Measurements from ENCODE around the gene PLVAP. TPM values are rescaled to one million over a fixed set of nuclear protein-coding genes. Genes with fewer than 3 reads are reported as not detected.

Gene PLVAP
- polyA plus RNA-seq, 1 donor (not counting 4 experiments of a cell fraction or from before 2014, with no cell fraction given): not detected

DNA sequence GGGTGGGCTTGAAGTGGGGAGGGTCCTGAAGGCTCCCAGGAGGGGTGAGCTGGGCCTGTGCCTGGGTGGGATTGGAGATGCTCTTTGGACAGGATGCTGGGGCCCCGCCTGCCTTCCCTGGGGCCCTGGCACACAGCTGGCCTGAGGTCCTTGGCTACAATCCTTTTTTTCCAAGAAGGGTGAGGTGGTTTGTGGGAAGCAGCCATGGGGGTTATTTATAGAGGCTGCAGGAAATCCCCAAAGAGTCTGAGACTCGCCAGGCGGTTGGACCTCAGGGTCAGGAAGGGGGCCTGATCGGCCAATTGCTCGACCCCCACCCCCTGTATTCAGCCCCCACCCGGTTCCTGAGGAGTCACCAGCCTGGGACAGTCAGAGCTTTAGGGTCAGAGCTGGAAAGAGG lies 29.8 kb downstream of the PLVAP start:
- H3K27ac ChIP-seq (ENCODE audit: control insufficient read depth, insufficient read depth, low read length): no peak overlapping the region
- H3K27me3 ChIP-seq (ENCODE audit: control insufficient read depth, extremely low read depth, insufficient read depth, low read length): no peaks in the 10 kb centered on the region
- no peaks in the 10 kb centered on the region for H3K79me2 ChIP-seq (ENCODE audit: control insufficient read depth, insufficient read depth, low read length)
- no peak overlapping the region for H2AFZ ChIP-seq (ENCODE audit: control insufficient read depth, low read length)
- H3K4me1 ChIP-seq (ENCODE audit: control insufficient read depth, extremely low read depth, insufficient read depth, low read length): peaks cover 6% of the 10 kb centered on the region
- no peaks in the 10 kb centered on the region for H3K9me1 ChIP-seq (ENCODE audit: control insufficient read depth, extremely low read depth, insufficient read depth, low read length)
- H4K20me1 ChIP-seq (ENCODE audit: control insufficient read depth, extremely low read depth, insufficient read depth, low read length): no peaks in the 10 kb centered on the region
- no peak overlapping the region for H3K4me3 ChIP-seq (ENCODE audit: control insufficient read depth in 2 of 3, extremely low read depth in 1 of 3, insufficient read depth in 2 of 3, low read depth in 1 of 3, low read length in 3 of 3)
- dilution Hi-C loops (cut with MboI; ENCODE audit: extremely low pct_ligation_motif_present, low sequenced_read_pairs): no loop called here
- DNase-seq (ENCODE audit: low read depth, low spot score): no peak
- no peak overlapping the region for H3K9ac ChIP-seq (ENCODE audit: control insufficient read depth, extremely low read depth, insufficient read depth, low read length)
- no peak overlapping the region for H3K4me2 ChIP-seq (ENCODE audit: control insufficient read depth, extremely low read depth, insufficient read depth, low read depth, low read length)
- no peak for FAIRE-seq
- TF ChIP-seq, protein P1, sequence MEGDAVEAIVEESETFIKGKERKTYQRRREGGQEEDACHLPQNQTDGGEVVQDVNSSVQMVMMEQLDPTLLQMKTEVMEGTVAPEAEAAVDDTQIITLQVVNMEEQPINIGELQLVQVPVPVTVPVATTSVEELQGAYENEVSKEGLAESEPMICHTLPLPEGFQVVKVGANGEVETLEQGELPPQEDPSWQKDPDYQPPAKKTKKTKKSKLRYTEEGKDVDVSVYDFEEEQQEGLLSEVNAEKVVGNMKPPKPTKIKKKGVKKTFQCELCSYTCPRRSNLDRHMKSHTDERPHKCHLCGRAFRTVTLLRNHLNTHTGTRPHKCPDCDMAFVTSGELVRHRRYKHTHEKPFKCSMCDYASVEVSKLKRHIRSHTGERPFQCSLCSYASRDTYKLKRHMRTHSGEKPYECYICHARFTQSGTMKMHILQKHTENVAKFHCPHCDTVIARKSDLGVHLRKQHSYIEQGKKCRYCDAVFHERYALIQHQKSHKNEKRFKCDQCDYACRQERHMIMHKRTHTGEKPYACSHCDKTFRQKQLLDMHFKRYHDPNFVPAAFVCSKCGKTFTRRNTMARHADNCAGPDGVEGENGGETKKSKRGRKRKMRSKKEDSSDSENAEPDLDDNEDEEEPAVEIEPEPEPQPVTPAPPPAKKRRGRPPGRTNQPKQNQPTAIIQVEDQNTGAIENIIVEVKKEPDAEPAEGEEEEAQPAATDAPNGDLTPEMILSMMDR (optimal IDR thresholded peaks at IDR 0.05 in 1 of 3, IDR thresholded peaks at IDR 0.05 in 1 of 3, conservative IDR thresholded peaks at IDR 0.05 in 1 of 3; ENCODE audit: extremely low read depth in 1 of 3, insufficient read depth in 2 of 3, low read length in 3 of 3): no peak
- TF ChIP-seq EZH2 (IDR thresholded peaks at IDR 0.05; ENCODE audit: low read length): no peak
- no peaks in the 10 kb centered on the region for H3K9me3 ChIP-seq (ENCODE audit: control insufficient read depth, low read depth, low read length)
- no peaks in the 10 kb centered on the region for H3K36me3 ChIP-seq (ENCODE audit: control insufficient read depth in 2 of 2, extremely low read depth in 1 of 2, insufficient read depth in 2 of 2, low read length in 2 of 2)

DNA sequence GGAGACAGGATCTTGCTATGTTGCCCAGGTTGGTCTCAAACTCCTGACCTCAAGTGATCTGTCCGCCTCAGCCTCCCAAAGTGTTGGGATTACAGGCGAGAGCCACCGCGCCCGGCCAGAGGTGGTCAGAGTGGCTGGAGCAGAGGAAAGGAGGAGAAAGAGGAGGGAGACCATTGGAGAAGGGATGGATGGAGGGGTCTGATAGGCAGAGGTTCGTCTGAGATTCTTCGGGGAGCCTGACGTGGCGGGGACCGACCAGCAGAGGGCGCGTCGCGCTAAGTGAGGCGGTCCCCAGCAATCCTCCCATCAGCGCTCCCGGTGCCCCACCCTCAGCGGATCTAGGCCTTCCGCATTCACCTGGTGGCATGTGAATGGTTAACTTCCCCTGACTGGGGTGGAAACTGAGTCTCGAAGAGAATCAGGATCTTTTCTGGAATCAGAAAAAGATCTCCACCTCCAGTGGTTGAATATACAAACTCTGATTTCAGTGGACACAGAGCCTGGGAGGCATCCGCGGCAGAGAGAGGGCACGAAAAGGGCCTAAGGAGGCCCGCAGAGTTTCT lies 31.0 kb downstream of the PLVAP start:
- Histone ChIP-seq H3K4me3 (ENCODE audit: control insufficient read depth in 2 of 3, extremely low read depth in 1 of 3, insufficient read depth in 2 of 3, low read depth in 1 of 3, low read length in 3 of 3) (no peak overlapping the region), H4K20me1 (ENCODE audit: control insufficient read depth, extremely low read depth, insufficient read depth, low read length) (no peaks in the 10 kb centered on the region), H3K4me2 (ENCODE audit: control insufficient read depth, extremely low read depth, insufficient read depth, low read depth, low read length) (no peak overlapping the region), H3K79me2 (ENCODE audit: control insufficient read depth, insufficient read depth, low read length) (no peaks in the 10 kb centered on the region), H3K9ac (ENCODE audit: control insufficient read depth, extremely low read depth, insufficient read depth, low read length) (no peak overlapping the region), H2AFZ (ENCODE audit: control insufficient read depth, low read length) (no peak overlapping the region), H3K9me3 (ENCODE audit: control insufficient read depth, low read depth, low read length) (no peaks in the 10 kb centered on the region), H3K36me3 (ENCODE audit: control insufficient read depth in 2 of 2, extremely low read depth in 1 of 2, insufficient read depth in 2 of 2, low read length in 2 of 2) (peaks cover 0 to 5% of the 10 kb centered on the region in 2 experiments), H3K9me1 (ENCODE audit: control insufficient read depth, extremely low read depth, insufficient read depth, low read length) (no peaks in the 10 kb centered on the region), H3K27me3 (ENCODE audit: control insufficient read depth, extremely low read depth, insufficient read depth, low read length) (no peaks in the 10 kb centered on the region), H3K4me1 (ENCODE audit: control insufficient read depth, extremely low read depth, insufficient read depth, low read length) (peaks cover 6% of the 10 kb centered on the region), H3K27ac (ENCODE audit: control insufficient read depth, insufficient read depth, low read length) (no peak overlapping the region)
- dilution Hi-C loops (cut with MboI; ENCODE audit: extremely low pct_ligation_motif_present, low sequenced_read_pairs): no loop called here
- FAIRE-seq (peak; percentile 89), DNase-seq (ENCODE audit: low read depth, low spot score) (no peak)
- TF ChIP-seq, protein P1 (optimal IDR thresholded peaks at IDR 0.05 in 1 of 3, IDR thresholded peaks at IDR 0.05 in 1 of 3, conservative IDR thresholded peaks at IDR 0.05 in 1 of 3; ENCODE audit: extremely low read depth in 1 of 3, insufficient read depth in 2 of 3, low read length in 3 of 3): peak; percentile 81 to 97 (median 97)
- TF ChIP-seq EZH2 (IDR thresholded peaks at IDR 0.05; ENCODE audit: low read length): no peak

All from keratinocyte (primary cell).